GM18907 (cell line): ENCODE results near the gene ACBD4.

Experiments used
- ATAC-seq: cut with Tn5 transposase; IDR thresholded peaks from one replicate; pipeline ENCODE4 v1.9.1; 2021; ENCODE audit warnings: mild to moderate bottlenecking, moderate library complexity; ENCODE audit not compliant: unreplicated experiment

Gene ACBD4, protein sequence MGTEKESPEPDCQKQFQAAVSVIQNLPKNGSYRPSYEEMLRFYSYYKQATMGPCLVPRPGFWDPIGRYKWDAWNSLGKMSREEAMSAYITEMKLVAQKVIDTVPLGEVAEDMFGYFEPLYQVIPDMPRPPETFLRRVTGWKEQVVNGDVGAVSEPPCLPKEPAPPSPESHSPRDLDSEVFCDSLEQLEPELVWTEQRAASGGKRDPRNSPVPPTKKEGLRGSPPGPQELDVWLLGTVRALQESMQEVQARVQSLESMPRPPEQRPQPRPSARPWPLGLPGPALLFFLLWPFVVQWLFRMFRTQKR

DNA sequence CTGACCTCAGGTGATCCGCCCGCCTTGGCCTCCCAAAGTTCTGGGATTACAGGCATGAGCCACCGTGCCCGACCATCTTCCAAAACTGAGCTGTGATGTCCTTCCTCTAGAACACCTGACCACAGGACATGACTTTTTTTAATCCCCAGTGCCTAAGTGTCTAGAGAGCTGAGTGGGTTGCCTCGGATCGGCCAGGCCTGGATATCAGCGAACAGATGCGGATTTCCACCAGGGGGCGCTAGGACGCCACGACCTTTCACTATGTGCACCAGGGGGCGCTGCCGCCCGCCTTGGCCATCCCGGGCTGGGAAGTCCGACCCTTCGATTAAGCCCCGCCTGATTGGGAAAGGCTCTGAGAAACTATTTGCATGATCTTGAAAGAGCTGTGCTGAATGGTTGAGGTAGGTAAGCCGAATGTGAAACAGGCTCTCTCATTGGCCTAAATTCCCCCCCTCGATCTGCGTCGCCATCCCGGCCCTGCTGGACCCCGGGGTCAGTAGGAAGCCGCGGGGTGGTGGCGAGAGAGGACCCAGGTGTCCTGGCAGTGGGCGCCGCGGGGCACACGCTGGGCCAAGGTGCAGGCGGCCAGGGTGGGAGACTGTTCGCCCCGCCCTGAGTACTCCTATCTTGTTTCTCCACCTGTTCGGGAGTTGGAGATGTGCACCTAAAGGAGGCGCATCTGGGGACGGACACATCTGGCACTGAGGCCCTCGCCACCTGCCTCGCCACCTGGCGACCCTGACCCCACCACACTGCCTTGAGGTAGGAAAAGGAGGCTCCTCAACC is at the start of gene ACBD4:
TSS of gene ACBD4 (plus strand) at position 496 of the 786 bp plus-strand sequence. CDS start 458 bp downstream, outside the sequence.
- ATAC-seq, result peak; percentile 74

DNA sequence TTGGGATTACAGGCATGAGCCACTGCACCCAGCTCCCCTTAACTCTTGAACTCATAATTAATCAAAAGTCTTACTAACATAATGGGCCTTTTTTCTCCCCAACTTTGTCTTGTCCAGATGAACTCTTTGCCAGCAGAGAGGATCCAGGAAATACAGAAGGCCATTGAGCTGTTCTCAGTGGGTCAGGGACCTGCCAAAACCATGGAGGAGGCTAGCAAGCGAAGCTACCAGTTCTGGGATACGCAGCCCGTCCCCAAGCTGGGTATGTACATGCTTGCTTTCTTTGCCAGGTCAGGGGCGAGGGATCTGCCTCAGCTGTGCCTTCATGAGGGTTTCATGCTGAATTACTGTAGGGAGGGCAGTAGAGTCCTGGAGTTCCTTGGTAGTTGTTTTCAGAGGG is 49.1 kb upstream of the ACBD4 start:
- ATAC-seq, result no peak

DNA sequence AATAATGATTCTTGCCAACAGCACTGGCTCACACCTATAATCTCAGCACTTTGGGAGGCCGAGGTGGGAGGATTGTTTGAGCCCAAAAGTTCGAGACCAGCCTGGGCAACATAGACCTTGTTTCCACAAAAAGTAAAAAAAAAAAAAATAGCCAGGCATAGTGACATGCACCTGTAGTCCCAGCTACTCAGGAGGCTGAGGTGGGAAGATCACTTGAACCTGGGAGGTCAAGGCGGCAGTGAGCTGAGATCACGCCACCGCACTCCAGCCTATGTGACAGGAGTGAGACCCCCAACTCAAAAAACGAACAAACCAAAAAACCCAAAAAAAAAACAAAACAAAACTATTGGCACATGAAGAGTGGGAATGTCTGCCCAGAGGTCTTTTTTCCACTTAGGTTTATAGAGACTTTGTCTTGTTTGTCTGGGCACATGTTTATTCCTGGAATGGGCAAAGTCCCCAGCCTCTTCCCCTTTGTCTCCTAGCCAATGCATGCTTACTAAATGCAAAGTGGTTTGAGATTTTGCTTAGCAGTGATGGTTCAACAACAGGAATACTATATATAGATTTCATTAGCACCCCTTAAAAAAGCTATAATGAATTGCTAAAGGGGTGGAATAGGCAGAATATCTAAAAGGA is 48.5 kb upstream of the ACBD4 start:
- ATAC-seq, result no peak

DNA sequence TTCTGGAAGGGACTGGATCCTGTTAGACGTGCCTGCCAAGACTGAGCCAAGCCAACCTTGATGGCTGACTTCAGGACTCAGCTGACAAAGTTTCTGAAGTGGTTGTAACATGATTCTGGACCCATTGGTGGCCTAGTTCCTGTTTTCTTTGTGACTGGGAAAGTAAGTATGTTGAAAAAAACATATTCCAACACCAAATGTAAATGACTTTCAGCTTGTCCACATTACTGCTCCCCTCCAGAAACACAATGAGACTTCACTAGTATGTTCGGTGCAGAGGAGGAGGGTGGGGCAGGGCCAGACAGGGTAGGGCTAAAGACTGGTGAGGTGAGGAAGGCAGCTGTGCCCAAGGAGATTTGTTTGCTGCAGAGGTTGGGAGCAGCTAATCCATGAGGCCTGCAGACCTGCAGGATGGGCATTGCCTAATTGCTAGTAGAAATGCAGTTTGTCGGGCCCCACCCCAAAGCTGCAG is 47.9 kb upstream of the ACBD4 start:
- ATAC-seq, result no peak

DNA sequence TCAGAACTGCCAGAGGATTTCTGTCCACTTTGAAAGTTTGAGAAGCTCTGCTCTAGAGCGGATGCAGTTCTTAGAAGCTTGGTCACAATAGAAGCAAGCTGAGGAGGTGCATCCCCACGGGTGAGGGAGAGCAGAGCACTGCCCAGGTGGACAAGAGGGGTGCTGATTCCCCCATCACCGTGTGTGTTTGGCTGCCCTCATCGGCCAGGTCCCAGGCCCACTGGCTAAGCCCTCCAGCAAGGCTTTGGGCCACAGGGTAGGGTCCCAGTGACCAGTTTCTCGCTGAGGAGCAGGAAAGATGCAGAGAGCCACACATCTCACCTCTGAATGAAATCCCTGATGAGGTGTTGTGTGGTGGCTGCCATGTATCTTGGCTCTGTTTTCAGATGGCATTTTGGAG is 47.5 kb upstream of the ACBD4 start:
- no peak for ATAC-seq

DNA sequence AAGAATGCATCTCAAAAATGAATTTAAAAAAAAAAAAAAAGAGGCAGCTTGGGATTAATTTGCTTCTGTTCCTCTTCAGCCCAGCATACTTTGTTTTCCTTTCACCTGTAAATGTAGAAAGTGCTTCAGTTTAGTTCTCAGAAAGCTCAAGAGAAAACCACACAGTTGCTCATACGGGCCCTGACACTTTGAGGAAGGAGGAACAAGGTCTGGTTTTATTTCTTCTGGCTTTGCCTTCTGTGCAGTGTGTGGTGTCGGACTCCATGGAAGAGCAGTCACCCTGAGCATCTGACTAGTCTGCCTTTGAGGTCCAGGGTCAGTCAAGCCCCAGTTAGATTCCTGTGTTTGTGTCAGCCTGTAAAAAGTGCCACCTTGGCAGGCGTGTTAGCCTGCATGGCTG is 46.7 kb upstream of the ACBD4 start:
- ATAC-seq, result no peak

DNA sequence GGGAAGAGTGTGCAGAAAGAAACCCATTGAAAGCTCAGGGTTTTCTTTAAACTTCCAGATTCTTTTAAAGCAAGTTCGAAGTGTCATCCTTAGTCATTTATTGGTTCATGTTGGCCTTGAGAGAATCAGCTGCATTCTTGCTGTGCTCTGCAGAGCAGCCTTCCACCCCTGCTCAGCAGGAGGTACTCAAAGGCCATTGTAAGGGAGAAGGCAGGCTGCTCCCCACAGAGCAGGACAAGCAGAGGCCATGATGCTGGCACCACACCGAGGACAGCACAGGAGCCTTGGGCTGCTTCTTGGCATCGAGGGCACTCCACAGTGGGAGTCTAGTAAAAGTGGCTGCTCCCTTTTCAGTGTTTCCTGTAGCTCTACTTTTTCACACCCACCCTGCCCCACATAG is 44.8 kb upstream of the ACBD4 start:
- ATAC-seq, result no peak

DNA sequence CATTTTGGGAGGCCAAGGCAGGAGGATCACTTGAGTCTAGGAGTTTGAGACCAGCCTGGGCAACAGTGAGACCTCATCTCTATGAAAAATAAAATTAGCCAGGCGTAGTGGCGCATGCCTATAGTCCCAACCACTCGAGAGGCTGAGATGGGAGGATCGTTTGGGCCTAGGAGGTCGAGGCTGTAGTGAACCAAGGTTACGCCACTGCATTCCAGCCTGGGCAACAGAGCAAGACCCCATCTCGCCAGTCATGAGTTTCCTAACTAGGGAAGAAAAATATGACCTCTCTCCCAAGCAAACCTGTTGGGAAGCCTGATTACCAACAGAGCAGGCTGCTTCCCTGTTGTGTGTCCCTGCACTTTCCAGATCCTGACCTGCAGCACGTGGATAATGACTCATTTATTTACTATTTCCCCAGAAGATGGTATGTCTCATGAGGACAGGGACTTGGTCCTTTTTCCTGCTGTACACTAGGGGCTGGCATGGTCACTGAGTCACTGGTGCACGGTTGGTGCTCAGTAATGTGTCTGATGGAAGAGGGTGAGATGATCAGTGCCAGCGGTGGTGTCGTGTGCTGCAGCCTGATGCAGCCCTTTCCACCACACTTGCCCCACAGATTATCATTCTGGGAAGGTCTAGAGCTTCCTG is 43.6 kb upstream of the ACBD4 start:
- ATAC-seq, result no peak

DNA sequence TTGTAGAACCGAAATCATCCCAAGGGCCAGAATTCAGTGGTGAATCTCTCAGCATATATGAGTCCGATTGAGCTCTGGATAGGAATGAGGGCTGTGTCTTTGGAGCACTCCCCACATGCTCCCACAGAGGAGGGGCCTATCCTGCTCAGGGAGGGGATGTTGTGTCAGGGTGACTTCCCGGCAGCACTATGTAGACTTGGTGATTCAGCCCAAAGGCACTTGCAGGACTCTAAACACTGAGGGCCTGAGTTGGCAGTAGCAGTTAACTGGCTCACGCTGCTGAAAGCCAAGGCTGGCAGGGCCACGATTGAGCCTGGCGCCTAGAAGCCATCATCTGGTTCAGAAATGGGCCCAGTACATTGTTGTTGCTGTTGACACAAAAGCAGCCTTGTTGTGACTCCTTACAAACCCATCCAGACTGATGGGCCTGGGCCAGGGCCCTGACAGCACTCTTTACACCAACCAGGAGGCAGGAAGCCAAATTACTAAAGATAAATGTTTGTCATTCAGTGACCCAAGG is 42.5 kb upstream of the ACBD4 start:
- no peak for ATAC-seq

DNA sequence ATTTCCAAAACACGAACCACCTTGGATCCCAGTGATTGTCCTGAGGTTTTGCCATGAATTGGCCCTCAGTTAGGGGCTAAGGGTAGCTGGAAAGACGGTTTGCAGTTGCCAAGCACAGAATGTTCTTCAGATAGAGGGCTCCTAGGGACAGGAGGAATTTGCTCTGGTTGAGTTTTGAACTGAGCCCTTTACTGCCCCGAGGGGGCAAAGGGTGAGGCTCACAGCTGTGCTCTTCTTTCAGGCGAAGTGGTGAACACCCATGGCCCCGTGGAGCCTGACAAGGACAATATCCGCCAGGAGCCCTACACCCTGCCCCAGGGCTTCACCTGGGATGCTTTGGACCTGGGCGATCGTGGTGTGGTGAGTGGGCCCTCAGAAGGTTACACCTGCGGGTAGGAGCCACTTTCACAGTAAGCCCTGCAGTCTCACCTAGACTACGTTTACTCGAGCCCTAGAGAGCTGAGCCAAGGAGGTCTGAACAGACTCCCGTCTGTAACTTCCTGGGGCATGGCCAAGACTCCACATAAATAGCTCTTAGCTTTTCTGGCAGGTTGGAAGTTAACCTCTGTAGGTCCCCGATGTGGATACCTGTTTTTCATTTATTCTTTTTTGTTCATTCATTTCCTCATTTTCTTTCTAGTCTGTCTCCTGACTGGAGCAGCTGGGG is 41.9 kb upstream of the ACBD4 start:
- no peak for ATAC-seq

DNA sequence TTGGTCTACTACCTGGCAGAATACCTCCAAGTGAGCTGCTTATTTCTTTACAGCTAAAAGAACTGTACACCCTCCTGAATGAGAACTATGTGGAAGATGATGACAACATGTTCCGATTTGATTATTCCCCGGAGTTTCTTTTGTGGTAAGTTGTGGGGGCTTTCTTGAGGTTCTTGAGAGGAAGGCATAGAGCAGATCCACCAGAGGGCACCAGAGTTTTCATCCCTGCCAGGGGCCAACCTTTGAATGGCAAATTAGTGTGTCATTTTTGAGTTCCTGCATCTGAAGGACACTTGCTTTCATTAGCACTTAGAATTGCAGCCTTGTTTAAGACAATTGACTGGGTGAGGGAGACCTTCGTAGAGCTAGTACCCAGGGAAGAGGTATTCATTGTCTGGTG is 39.3 kb upstream of the ACBD4 start:
- no peak for ATAC-seq

DNA sequence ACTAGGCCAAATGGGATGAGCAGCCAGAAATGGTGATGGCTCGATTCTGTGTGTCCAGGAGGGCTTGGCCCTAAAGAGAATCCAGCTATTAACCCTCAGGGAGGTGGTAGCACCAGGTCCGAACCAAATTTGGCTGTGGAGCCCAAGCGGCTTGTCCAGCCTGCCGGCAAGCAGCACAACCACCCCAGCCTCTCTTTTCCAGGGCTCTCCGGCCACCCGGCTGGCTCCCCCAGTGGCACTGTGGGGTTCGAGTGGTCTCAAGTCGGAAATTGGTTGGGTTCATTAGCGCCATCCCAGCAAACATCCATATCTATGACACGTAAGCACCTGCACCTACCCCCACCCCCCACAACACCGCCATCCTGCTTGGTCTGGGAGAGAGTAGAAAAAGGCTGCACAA is 38.6 kb upstream of the ACBD4 start:
- ATAC-seq, result no peak

DNA sequence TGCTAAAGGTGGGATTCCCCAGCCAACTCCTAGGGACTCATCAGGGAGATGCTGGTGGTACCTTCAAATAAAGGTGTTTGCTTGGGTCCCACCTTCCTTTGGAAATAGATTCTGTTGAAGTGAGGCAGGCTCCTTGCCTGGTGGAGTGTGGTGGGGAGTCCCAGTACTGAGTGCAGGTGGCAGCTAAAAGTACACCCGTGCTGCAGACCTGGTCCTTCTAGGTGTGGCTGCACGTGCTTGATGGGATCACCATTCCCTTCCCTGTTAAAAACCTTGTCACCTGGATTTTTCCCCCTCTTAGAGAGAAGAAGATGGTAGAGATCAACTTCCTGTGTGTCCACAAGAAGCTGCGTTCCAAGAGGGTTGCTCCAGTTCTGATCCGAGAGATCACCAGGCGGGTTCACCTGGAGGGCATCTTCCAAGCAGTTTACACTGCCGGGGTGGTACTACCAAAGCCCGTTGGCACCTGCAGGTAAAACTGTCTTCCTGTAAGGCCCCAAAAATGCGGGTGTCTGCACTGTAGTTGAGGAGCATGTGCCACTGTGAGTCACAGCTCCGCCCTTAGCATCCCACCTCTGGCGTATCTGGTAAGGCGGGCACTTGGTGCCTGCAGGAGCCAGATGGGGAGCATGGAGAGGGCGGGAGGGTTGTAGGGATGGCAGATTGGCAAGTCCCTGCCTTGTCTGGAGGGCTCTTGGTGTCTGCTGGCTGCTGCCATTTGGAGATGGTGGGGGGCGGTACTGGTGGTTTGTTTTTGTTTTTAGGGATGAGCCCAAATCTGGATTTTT is 37.2 kb upstream of the ACBD4 start:
- ATAC-seq, result no peak

DNA sequence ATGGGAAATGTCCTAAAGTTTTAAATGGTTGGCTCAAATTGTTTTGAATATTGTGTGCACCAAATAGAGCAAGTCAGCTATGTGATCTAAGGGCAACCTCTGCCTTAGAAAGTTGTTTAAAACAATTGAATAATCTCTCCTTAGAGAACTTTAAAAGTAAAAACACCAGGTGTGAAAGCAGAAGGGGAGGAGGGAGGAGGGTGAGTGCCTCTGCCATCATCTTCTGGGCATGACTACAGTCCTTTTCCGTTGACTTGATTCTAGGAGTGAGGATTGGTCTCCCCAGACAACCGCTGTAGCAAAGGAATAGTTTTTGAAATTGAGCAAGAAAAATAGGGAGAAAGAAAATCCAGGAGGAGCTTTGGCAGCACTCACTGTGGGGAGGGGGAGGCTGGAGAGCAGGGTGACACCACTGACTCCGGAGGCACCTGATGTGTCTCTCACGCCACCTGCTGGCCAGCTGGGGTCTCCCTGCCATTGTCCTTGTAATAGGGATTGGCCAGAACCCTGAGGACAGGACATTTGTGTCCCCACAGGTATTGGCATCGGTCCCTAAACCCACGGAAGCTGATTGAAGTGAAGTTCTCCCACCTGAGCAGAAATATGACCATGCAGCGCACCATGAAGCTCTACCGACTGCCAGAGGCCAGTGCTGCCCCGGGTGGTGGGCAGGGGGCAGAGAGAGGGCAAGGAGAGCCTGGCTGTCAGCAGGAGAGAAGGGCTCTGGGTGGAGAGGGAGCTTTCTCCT is 36.4 kb upstream of the ACBD4 start:
- ATAC-seq, result no peak

DNA sequence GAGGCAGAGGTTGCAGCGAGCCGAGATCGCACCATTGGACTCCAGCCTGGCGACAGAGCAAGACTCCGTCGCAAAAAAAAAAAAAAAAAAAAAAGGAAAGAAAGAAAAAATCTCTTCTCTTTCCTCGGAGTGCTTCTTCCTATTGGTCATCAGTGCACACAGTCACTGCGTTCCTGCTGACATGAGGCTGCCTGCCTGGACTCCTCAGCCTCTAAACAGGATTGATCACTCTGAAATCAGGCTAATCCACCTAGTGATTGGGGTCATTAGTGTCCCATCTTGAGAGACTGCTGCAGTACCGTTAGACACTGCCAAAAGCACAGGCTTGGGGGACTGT is 34.0 kb upstream of the ACBD4 start:
- no peak for ATAC-seq

DNA sequence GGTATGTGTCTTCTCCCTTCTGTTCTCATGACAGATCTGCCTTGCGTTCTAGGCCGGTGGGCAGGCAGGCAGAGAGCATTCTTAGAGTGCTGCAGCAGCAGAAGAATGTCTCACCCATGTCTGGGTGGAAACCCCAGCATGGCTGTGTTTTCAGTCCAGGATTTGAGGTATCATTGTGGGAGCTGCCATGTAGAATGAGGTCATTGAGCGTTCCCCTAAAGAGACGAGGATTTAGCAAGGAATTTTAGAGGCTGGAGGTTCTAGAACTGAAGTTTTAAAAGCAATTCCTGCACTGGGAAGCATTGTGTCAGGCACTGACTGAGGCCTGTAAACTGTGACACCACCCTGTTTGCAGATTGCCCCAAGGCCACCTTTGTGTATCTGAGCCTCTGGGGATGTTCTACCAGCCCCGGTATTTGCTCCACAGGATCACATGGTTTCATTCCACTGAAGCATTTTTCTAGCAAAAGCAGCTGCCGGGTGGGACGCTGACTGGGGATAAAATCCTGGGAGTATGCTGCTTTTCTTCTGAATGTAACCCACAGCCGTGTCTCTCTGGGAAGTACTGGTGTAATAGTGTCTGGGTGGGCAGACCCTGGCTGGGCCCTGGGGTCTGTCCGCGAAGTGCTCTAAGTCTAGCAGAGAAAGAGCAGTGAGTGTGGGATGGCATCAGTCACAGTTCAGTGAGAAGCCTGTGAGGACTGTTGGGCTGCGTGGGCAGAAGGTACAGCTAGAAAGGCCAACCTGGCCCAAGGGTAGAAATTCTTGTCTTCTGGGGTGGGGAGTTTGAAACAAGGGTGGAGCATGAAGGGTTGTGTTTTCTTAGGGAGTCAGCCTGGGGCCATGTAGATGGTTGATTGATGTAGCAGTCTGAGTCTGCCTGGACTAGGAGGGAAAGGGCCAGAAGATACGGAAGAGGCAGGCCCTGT is 33.3 kb upstream of the ACBD4 start:
- no peak for ATAC-seq

DNA sequence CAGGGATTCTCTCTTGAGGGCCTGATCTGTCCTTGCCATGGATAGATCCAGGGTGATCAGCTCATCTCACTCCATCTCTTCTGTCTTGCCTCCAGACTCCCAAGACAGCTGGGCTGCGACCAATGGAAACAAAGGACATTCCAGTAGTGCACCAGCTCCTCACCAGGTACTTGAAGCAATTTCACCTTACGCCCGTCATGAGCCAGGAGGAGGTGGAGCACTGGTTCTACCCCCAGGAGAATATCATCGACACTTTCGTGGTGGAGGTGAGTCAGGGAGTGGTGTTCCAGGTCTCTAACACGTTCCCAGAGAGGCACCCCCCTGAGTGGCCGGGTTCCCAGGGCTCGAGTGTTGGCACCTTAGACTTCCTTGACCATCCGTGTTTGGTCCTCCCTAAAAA is 32.6 kb upstream of the ACBD4 start:
- ATAC-seq, result no peak

DNA sequence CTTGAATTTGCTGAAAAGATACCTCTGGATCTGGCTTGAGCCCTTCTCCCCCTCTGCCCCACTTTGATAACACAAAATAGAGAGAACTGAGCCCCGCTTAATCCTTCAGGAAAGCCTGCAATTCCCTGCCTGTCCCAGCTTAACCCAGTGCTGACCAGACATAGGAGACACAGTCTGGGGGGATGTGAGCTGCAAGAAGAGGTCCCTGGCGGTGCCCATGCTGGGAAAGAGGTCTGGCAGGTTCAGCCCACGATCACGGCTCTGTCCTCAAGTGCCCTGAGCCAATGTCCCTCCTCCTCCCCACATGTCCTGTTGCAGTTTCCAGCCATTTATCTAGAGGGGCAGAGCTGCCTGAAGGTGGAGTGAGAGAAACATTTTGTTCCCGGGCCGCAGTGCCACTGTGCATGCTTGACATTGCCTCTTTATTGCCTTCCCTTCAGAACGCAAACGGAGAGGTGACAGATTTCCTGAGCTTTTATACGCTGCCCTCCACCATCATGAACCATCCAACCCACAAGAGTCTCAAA is 32.2 kb upstream of the ACBD4 start:
- ATAC-seq, result no peak
